Neutrophil (primary cell): Measurements from ENCODE around the gene PNMA8A.

Source experiments
- H3K27ac ChIP-seq: fragments of 200-600 bp; sonication (generic); 2 replicates; pipeline ENCODE4 v1.5.1; 2016; ENCODE audit warnings: mild to moderate bottlenecking, moderate library complexity
- H3K27me3 ChIP-seq: fragments of 200-600 bp; sonication (generic); 2 replicates; pipeline ENCODE4 v1.6.0; 2016; ENCODE audit warnings: mild to moderate bottlenecking
- H3K36me3 ChIP-seq: fragments of 200-600 bp; sonication (generic); 2 replicates; pipeline ENCODE4 v1.5.1; 2017
- H3K4me1 ChIP-seq, 2 experiments: fragments of 200-600 bp in 1 of 2; sonication (generic) in 1 of 2; 1 replicate in 1 of 2; 2 replicates in 1 of 2; pipeline versions ENCODE4 v1.5.1 to v1.6.1; 2013 to 2016; ENCODE audit warnings: low read depth in 1 of 2, low read length in 1 of 2, mild to moderate bottlenecking in 1 of 2, moderate library complexity in 1 of 2; ENCODE audit not compliant: control insufficient read depth in 1 of 2, insufficient read depth in 1 of 2
- H3K4me3 ChIP-seq, 2 experiments: fragments of 200-600 bp in 1 of 2; sonication (generic) in 1 of 2; 1 replicate in 1 of 2; 2 replicates in 1 of 2; pipeline ENCODE4 v1.5.1; 2013 to 2016; ENCODE audit warnings: low read depth in 1 of 2, low read length in 1 of 2, mild to moderate bottlenecking in 1 of 2, moderate library complexity in 1 of 2
- H3K9me3 ChIP-seq: fragments of 200-600 bp; sonication (generic); 2 replicates; pipeline ENCODE4 v1.5.1; 2016
- CTCF ChIP-seq: fragments of 200-600 bp; sonication (generic); IDR thresholded peaks from 2 replicates; pipeline ENCODE4 v1.5.1; 2016; ENCODE audit warnings: antibody characterized with exemption

The PNMA8A gene

GRCh38 chr19:46453661-46454060 is 17.7 kb downstream of the PNMA8A start:
- no peak for TF ChIP-seq CTCF
- no peaks in the 10 kb centered on the region for H3K9me3 ChIP-seq
- no peaks in the 10 kb centered on the region for H3K4me1 ChIP-seq
- no peak overlapping the region for H3K27ac ChIP-seq
- no peaks in the 10 kb centered on the region for H3K36me3 ChIP-seq
- peaks cover 28% of the 10 kb centered on the region for H3K27me3 ChIP-seq
- H3K4me3 ChIP-seq: no peak overlapping the region

- no peaks in the 10 kb centered on the region for H3K9me3 ChIP-seq
- H3K27me3 ChIP-seq: peaks cover 39% of the 10 kb centered on the region
- no peaks in the 10 kb centered on the region for H3K4me1 ChIP-seq
- H3K4me3 ChIP-seq: no peak overlapping the region
- no peak for TF ChIP-seq CTCF
- H3K27ac ChIP-seq: no peak overlapping the region
- H3K36me3 ChIP-seq: no peaks in the 10 kb centered on the region
Measured at GRCh38 chr19:46452186-46452585, 19.2 kb downstream of the PNMA8A start.

GRCh38 chr19:46451352-46451751 is 20.0 kb downstream of the PNMA8A start:
- Histone ChIP-seq H3K27ac (no peak overlapping the region), H3K36me3 (no peaks in the 10 kb centered on the region), H3K4me3 (no peak overlapping the region)

GRCh38 chr19:46450737-46451136 is 20.6 kb downstream of the PNMA8A start:
- peaks cover 44% of the 10 kb centered on the region for H3K27me3 ChIP-seq
- H3K4me1 ChIP-seq: no peaks in the 10 kb centered on the region
- H3K9me3 ChIP-seq: no peaks in the 10 kb centered on the region
- H3K36me3 ChIP-seq: no peaks in the 10 kb centered on the region
- H3K4me3 ChIP-seq: no peak overlapping the region
- TF ChIP-seq CTCF: no peak
- no peak overlapping the region for H3K27ac ChIP-seq

More at GRCh38 chr19:46451352-46451751, 20.0 kb downstream of the PNMA8A start:
- Histone ChIP-seq H3K9me3 (no peaks in the 10 kb centered on the region), H3K4me1 (no peaks in the 10 kb centered on the region), H3K27me3 (peaks cover 44% of the 10 kb centered on the region)
- no peak for TF ChIP-seq CTCF

- Histone ChIP-seq H3K4me3 (no peak overlapping the region), H3K9me3 (no peaks in the 10 kb centered on the region), H3K36me3 (no peaks in the 10 kb centered on the region), H3K27me3 (peaks cover 38% of the 10 kb centered on the region), H3K27ac (no peak overlapping the region), H3K4me1 (no peaks in the 10 kb centered on the region)
- TF ChIP-seq CTCF: no peak
Measured at GRCh38 chr19:46449228-46449627, 22.1 kb downstream of the PNMA8A start.

GRCh38 chr19:46448601-46449000 is 22.8 kb downstream of the PNMA8A start:
- Histone ChIP-seq H3K4me3 (no peak overlapping the region), H3K4me1 (no peaks in the 10 kb centered on the region), H3K27me3 (peaks cover 32% of the 10 kb centered on the region), H3K9me3 (no peaks in the 10 kb centered on the region), H3K27ac (no peak overlapping the region), H3K36me3 (no peaks in the 10 kb centered on the region)
- TF ChIP-seq CTCF: no peak
